Measurements from ENCODE around the gene SPOCK1. TPM values are rescaled to one million over a fixed set of nuclear protein-coding genes. Genes with fewer than 3 reads are reported as not detected.
"Not testable (repeated sequence)": the region's sequence is repeated elsewhere in the genome, so short reads cannot be mapped to it uniquely, and the experiment has no call there.

Gene SPOCK1
- polyA plus RNA-seq, 2 of the 4 experiments (the other 2 are of a cell fraction): 28.9 to 40.8 TPM

DNA sequence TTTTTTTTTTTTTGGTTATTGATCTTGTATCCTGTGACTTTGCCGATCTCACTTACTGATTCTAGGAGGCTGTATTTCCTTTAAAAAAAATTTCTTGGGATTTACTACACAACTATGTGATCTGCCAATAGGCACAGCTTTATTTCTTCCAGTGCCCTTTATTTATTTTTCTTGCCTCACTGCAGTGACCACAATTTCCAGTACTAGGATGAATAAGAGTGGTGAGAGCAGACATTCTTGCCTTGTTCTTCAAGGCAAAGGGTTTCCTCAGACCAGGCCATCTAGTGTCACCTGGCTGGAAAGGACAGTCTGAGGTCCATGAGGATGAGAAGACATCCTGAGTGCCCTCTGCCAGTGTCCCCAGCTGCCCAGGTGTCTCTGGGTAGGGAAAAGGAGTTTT lies 265.4 kb downstream of the SPOCK1 start:
- no peak overlapping the region for H3K27ac ChIP-seq
- no peak overlapping the region for H3K4me2 ChIP-seq
- DNase-seq (ENCODE audit: low read depth in 1 of 2, low spot score in 1 of 2) (no peak), FAIRE-seq (no peak), ATAC-seq (no peak)
- TF ChIP-seq RNF2 (IDR thresholded peaks at IDR 0.05; ENCODE audit: borderline replicate concordance, low read depth) (no peak), HOXB5 (CRISPR knock-in tag; IDR thresholded peaks at IDR 0.05) (no peak), USF2 (IDR thresholded peaks at IDR 0.05) (no peak), HEYL (CRISPR knock-in tag; IDR thresholded peaks at IDR 0.05) (no peak), CHD2 (IDR thresholded peaks at IDR 0.05; ENCODE audit: low read length, partially characterized antibody) (no peak)
- WGBS (ENCODE audit: missing lambda C conversion rate): 95% methylated on average over 1 of the region's 1 CpG
- no peak overlapping the region for H3K4me3 ChIP-seq
- ChIA-PET CTCF (interaction anchor here (0.6 kb wide), 1 partner anchor 230 kb away, joined by 3 read pairs; no protein-coding TSS in a partner anchor), POLR2A (no interaction called here)
- no peaks in the 10 kb centered on the region for H3K9me3 ChIP-seq
- H3K4me1 ChIP-seq: no peaks in the 10 kb centered on the region

DNA sequence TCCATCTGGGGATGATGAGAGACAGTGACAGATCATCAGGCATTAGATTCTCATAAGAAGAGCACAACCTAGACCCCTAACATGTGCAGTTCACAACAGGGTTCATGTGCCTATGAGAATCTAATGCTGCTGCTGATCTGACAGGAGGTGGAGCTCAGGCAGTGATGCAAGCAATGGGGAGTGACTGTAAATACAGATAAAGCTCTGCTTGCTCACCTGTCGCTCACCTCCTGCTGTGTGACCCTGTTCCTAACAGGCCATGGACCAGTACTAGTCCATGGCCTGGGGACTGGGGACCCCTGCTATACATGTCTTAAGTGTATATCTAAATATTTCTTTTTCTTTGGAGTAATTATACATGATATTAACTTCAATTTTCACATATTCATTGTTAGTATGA lies 265.8 kb downstream of the SPOCK1 start:
- H3K9me3 ChIP-seq; H3K4me3 ChIP-seq; DNase-seq (ENCODE audit: low read depth in 1 of 2, low spot score in 1 of 2); ATAC-seq; H3K27ac ChIP-seq; POLR2A ChIA-PET; H3K4me1 ChIP-seq; FAIRE-seq; H3K4me2 ChIP-seq: not testable (repeated sequence)
- WGBS (ENCODE audit: missing lambda C conversion rate): 100% methylated on average over 1 of the region's 1 CpG
- CTCF ChIA-PET: interaction anchor here (0.5 to 0.6 kb wide), 2 partner anchors 230 to 509 kb away, joined by 3 to 4 read pairs; no protein-coding TSS in a partner anchor

DNA sequence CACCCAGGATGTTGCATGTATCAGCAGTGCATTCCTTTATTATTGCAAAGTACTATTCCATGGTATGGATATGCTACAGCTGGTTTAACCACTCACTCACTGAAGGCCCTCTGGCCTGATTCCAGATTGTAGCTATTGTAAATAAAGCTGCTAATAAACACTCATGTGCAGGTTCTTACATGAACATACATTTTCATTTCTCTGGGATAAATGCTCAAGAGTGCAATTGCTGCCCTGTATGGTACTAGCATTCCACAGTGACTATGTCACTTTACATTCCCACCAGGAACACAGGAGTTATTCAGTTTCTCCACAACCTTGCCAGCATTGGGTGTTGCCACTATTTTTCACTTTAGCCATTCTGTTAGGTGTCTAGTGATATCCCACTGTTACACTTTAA lies 267.6 kb downstream of the SPOCK1 start:
- ChIA-PET POLR2A (no interaction called here), CTCF (no interaction called here)
- H3K4me2 ChIP-seq: no peak overlapping the region
- no peaks in the 10 kb centered on the region for H3K9me3 ChIP-seq
- no peak overlapping the region for H3K4me3 ChIP-seq
- DNase-seq (ENCODE audit: low read depth in 1 of 2, low spot score in 1 of 2) (no peak), ATAC-seq (no peak; a peak in 1 of 6 replicates), FAIRE-seq (no peak)
- no peaks in the 10 kb centered on the region for H3K4me1 ChIP-seq
- H3K27ac ChIP-seq: no peak overlapping the region
- TF ChIP-seq MYC (IDR thresholded peaks at IDR 0.05; ENCODE audit: borderline replicate concordance, low read length) (no peak), NR3C1 (IDR thresholded peaks at IDR 0.05) (no peak), FOSL2 (IDR thresholded peaks at IDR 0.05) (no peak), FOSL2 (CRISPR knock-in tag; IDR thresholded peaks at IDR 0.05) (no peak), HDAC2 (IDR thresholded peaks at IDR 0.05) (no peak), ZNF302 (CRISPR knock-in tag; IDR thresholded peaks at IDR 0.05) (no peak)

DNA sequence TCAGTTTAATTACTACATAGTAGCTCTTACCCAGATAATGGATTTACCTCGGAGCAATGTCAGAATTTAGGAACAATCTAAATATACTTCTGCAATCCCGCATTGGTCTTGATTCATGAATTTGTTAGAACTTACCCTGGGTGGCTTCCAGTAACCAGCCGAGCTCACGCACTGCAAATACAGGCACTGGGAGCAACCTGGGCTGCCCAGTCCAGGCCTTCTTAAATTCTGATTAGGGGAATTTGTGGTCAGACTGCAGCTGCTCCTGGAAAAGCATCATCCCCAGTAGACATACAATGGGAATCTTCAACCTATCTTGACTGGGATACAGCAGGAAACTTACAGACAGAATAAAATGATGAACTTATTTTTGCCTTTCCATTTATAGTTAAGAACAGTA lies 270.3 kb downstream of the SPOCK1 start:
- no peak for FAIRE-seq
- no peak for TF ChIP-seq CHD2 (IDR thresholded peaks at IDR 0.05; ENCODE audit: low read length, partially characterized antibody)
- no peaks in the 10 kb centered on the region for H3K9me3 ChIP-seq
- H3K4me1 ChIP-seq: no peaks in the 10 kb centered on the region
- no peak for DNase-seq (ENCODE audit: low read depth in 1 of 2, low spot score in 1 of 2)
- ChIA-PET POLR2A (no interaction called here), CTCF (interaction anchor here (0.8 kb wide), 1 partner anchor 9 kb away, joined by 3 read pairs; no protein-coding TSS in a partner anchor)
- no peak overlapping the region for H3K4me2 ChIP-seq
- no peak overlapping the region for H3K27ac ChIP-seq
- ATAC-seq: no peak
- H3K4me3 ChIP-seq: no peak overlapping the region
- 62% methylated on average over 4 of the region's 4 CpGs for WGBS (ENCODE audit: missing lambda C conversion rate)

GRCh38 chr5:137226081-137226480 lies 273.0 kb downstream of the SPOCK1 start:
- FAIRE-seq: no peak
- Histone ChIP-seq H3K4me3 (no peak overlapping the region), H3K9me3 (no peaks in the 10 kb centered on the region), H3K4me2 (no peak overlapping the region), H3K4me1 (no peaks in the 10 kb centered on the region), H3K27ac (no peak overlapping the region)
- CTCF ChIA-PET: interaction anchor here (0.8 to 1.6 kb wide), 3 partner anchors 14 to 151 kb away, joined by 3 to 4 read pairs (median 3); no protein-coding TSS in a partner anchor
- WGBS (ENCODE audit: missing lambda C conversion rate): 7% methylated on average over 3 of the region's 3 CpGs
- no peak for ATAC-seq
- no peak for DNase-seq (ENCODE audit: low read depth in 1 of 2, low spot score in 1 of 2)
- POLR2A ChIA-PET: no interaction called here
- no peak for TF ChIP-seq NPAS2 (CRISPR knock-in tag; IDR thresholded peaks at IDR 0.05; ENCODE audit: borderline replicate concordance)
- no peak for TF ChIP-seq E2F6 (IDR thresholded peaks at IDR 0.05; ENCODE audit: borderline replicate concordance, low read depth)
- TF ChIP-seq HDAC2 (IDR thresholded peaks at IDR 0.05): no peak
- no peak for TF ChIP-seq RAD21 (conservative IDR thresholded peaks at IDR 0.05 in 1 of 2, IDR thresholded peaks at IDR 0.05 in 1 of 2)
- TF ChIP-seq GATA3 (IDR thresholded peaks at IDR 0.05; ENCODE audit: borderline replicate concordance): no peak
- TF ChIP-seq, protein P1, sequence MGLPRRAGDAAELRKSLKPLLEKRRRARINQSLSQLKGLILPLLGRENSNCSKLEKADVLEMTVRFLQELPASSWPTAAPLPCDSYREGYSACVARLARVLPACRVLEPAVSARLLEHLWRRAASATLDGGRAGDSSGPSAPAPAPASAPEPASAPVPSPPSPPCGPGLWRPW (IDR thresholded peaks at IDR 0.05): no peak
- no peak for TF ChIP-seq RNF2 (IDR thresholded peaks at IDR 0.05; ENCODE audit: borderline replicate concordance, low read depth)
- no peak for TF ChIP-seq SMC3 (IDR thresholded peaks at IDR 0.05)
- no peak for TF ChIP-seq MAFK (IDR thresholded peaks at IDR 0.05; ENCODE audit: partially characterized antibody)
- TF ChIP-seq BHLHE40 (IDR thresholded peaks at IDR 0.05; ENCODE audit: low read depth, low read length): no peak
- no peak for TF ChIP-seq PHF8 (IDR thresholded peaks at IDR 0.05; ENCODE audit: borderline replicate concordance, low read depth)
- TF ChIP-seq PBX3 (IDR thresholded peaks at IDR 0.05): no peak
- TF ChIP-seq EHF (CRISPR knock-in tag; IDR thresholded peaks at IDR 0.05): no peak
- no peak for TF ChIP-seq BCL3 (IDR thresholded peaks at IDR 0.05)
- no peak for TF ChIP-seq TFCP2L1 (CRISPR knock-in tag; IDR thresholded peaks at IDR 0.05)
- no peak for TF ChIP-seq HOXB5 (CRISPR knock-in tag; IDR thresholded peaks at IDR 0.05)
- no peak for TF ChIP-seq NFE2L2 (conservative IDR thresholded peaks at IDR 0.05; ENCODE audit: low read length)
- TF ChIP-seq JUNB (IDR thresholded peaks at IDR 0.05): no peak
